Spinal cord (tissue), 10 donors: ENCODE data around the gene PRKAG3. TPM values are rescaled to one million over a fixed set of nuclear protein-coding genes. Genes with fewer than 3 reads are reported as not detected.
"Not testable (repeated sequence)": the region's sequence is repeated elsewhere in the genome, so short reads cannot be mapped to it uniquely, and the experiment has no call there.

Experiments
- DNase-seq, 6 donors: peaks; one replicate each; pipeline versions ENCODE4 v3.0.0 to v3.0.0-alpha.2; 2013 to 2015; ENCODE audit warnings: low spot score in 6 of 6, low read depth in 4 of 6
- H3K27ac ChIP-seq: one replicate; pipeline ENCODE4 v1.5.1; 2013; ENCODE audit warnings: low read depth, low read length, control low read depth
- H3K27me3 ChIP-seq: one replicate; pipeline ENCODE4 v1.6.1; 2013; ENCODE audit warnings: low read length; ENCODE audit not compliant: control insufficient read depth, insufficient read depth
- H3K36me3 ChIP-seq: one replicate; pipeline ENCODE4 v1.6.1; 2013; ENCODE audit warnings: low read length; ENCODE audit not compliant: control insufficient read depth, insufficient read depth
- H3K4me1 ChIP-seq: one replicate; pipeline ENCODE4 v1.6.1; 2013; ENCODE audit warnings: low read length; ENCODE audit not compliant: control insufficient read depth, insufficient read depth
- H3K4me3 ChIP-seq: one replicate; pipeline ENCODE4 v1.5.1; 2013; ENCODE audit warnings: low read depth, low read length, control low read depth
- H3K9me3 ChIP-seq: one replicate; pipeline ENCODE4 v1.6.1; 2013; ENCODE audit warnings: low read length; ENCODE audit not compliant: control insufficient read depth, insufficient read depth
- WGBS: methylation state at CpG from one replicate; pipeline ENCODE4 v1.1.5; 2013; ENCODE audit warnings: missing lambda C conversion rate; ENCODE audit not compliant: insufficient coverage; 5-methylcytosine and 5-hydroxymethylcytosine counted together
- polyA plus RNA-seq, 2 donors: library from polyadenylated mRNA; unstranded; fragments of 120-200 nt; gene quantifications; one replicate each; pipeline ENCODE4 v1.2.1, GENCODE V29; 2013; ENCODE audit not compliant: insufficient read length in 2 of 2
- total RNA-seq, 2 donors: library from RNA; depleted of rRNA in 1 of 2; stranded (reverse); fragments of 120-200 nt in 1 of 2; fragments of >200 nt in 1 of 2; gene quantifications; one replicate each; pipeline versions ENCODE4 v1.2.3 to v1.2.4, GENCODE V29; 2013 to 2014
- donor health status: healthy.

The PRKAG3 gene
- total and polyA plus RNA-seq, 4 donors: 0.06 to 0.23 TPM; not detected in 2

DNA sequence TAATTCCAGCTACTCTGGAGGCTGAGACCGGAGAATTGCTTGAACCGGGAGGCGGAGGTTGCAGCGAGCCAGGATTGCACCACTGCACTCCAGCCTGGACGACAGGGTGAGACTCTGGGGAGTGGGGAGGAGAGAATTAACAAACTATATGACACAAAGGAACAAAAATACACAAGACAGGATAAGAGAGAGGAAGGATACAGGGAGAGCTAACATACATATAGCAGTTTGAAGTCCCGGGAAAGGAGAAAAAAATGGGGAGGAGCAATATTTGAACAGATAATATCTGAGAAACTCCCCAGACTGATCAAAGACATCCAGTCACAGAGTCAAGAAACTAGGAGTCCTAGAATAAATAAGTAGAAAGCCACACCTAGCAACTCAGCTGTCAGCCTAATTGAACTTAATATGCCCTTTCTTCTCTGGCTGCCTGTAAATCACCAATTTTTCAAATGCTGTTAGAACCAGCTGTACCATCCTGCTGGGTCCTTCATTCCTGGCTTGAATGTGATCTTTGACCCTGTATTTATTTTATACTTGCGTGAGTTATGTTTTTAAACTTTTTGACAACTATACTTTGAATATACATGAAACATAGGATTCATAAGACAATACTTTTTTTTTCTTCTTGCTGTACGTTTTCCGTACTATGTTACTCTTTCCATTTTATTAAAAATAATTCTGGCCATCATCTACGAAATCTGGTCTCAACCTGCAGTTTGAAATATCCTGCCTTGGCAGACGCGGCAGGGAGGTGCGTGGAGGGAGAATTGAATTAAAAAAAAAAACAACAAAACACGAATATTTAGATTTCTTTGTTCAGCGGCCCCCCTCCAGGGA, 50.5 kb downstream of the PRKAG3 start:
- peak overlapping the region; percentile 88 for H3K27ac ChIP-seq
- H3K4me3 ChIP-seq: peak overlapping the region; percentile 71
- no peaks in the 10 kb centered on the region for H3K36me3 ChIP-seq
- WGBS: 59% methylated on average over 5 of the region's 15 CpGs
- H3K9me3 ChIP-seq: no peaks in the 10 kb centered on the region
- peaks cover 6% of the 10 kb centered on the region for H3K27me3 ChIP-seq
- H3K4me1 ChIP-seq: peaks cover 13% of the 10 kb centered on the region
- DNase-seq: peak in 1 of 6 donors; percentile 18

DNA sequence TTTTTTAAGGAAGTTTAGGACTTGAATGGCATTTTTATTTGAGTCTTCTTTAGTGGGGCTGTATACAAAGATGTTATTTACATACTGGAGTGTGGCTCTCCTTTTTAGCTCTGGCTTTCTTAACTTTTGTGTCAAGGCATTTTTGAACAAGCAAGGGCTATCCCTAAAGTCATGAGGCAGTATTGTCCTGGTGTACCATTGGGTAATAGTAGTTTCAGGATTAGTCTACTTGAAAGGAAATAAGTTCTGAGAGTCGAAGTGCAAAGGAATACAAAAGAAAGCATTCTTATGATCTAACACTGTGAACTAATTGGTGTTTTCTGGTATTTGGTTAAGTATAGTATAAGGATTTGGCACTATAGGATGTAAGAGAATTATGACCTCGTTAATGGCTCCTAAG, 51.6 kb downstream of the PRKAG3 start:
- Histone ChIP-seq H3K9me3 (no peaks in the 10 kb centered on the region), H3K27me3 (peaks cover 6% of the 10 kb centered on the region), H3K4me3 (no peak overlapping the region), H3K27ac (no peak overlapping the region), H3K36me3 (no peaks in the 10 kb centered on the region), H3K4me1 (peaks cover 13% of the 10 kb centered on the region)
- WGBS: no CpG with 5 or more reads among the region's 2 CpGs
- DNase-seq: no peak

GRCh38 chr2:218777276-218777990, 54.2 kb downstream of the PRKAG3 start:
- H3K9me3 ChIP-seq: no peaks in the 10 kb centered on the region
- no peak overlapping the region for H3K4me3 ChIP-seq
- peaks cover 6% of the 10 kb centered on the region for H3K27me3 ChIP-seq
- no peak for DNase-seq
- H3K27ac ChIP-seq: no peak overlapping the region
- WGBS: 91% methylated on average over 6 of the region's 9 CpGs
- H3K4me1 ChIP-seq: peaks cover 12% of the 10 kb centered on the region
- no peaks in the 10 kb centered on the region for H3K36me3 ChIP-seq

DNA sequence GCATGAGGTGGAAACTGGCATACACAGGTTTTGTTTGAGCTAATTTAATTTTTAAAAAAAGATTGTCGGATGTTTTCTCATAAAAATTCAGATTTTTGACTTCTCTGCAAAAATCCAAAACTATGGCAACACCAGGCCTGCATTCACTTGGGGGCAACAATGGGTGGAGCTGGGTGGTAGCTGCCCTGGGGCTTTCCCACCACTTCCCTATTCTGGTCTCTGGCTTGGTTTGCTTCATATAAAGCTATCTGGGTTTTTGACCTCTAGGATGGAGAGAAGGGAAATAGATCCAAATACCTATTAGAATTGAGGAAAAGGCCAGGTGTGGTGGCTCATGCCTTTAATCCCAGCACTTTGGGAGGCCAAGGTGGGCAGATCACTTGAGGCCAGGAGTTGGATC, 55.1 kb downstream of the PRKAG3 start:
- WGBS: no CpG with 5 or more reads among the region's 1 CpG
- Histone ChIP-seq H3K27me3 (peaks cover 1% of the 10 kb centered on the region), H3K4me3 (no peak overlapping the region), H3K27ac (no peak overlapping the region), H3K9me3 (no peaks in the 10 kb centered on the region), H3K36me3 (no peaks in the 10 kb centered on the region), H3K4me1 (peaks cover 2% of the 10 kb centered on the region)
- no peak for DNase-seq

- no peak for DNase-seq
- Histone ChIP-seq H3K27ac (no peak overlapping the region), H3K27me3 (no peaks in the 10 kb centered on the region)
These were observed 57.7 kb downstream of the PRKAG3 start for GRCh38 chr2:218773881-218774280.

GRCh38 chr2:218772759-218773158, 58.8 kb downstream of the PRKAG3 start:
- not testable (repeated sequence) for H3K4me1 ChIP-seq, H3K9me3 ChIP-seq, H3K4me3 ChIP-seq, H3K27ac ChIP-seq, DNase-seq, H3K36me3 ChIP-seq, H3K27me3 ChIP-seq
- WGBS: 85% methylated on average over 5 of the region's 5 CpGs

More at GRCh38 chr2:218773881-218774280, 57.7 kb downstream of the PRKAG3 start:
- Histone ChIP-seq H3K9me3 (no peaks in the 10 kb centered on the region), H3K36me3 (no peaks in the 10 kb centered on the region), H3K4me3 (no peak overlapping the region), H3K4me1 (no peaks in the 10 kb centered on the region)
- no CpG with 5 or more reads among the region's 2 CpGs for WGBS

Other genes with a start within 250 kb of the PRKAG3 start
- 1 to 10 TPM; 8.3 to 9.0 TPM for gene PLCD4, start 223.9 kb downstream of the PRKAG3 start, total RNA-seq
- 10 to 100 TPM in 1 of 2 donors, 1 to 10 TPM in 1; 7.0 to 12.8 TPM for gene PLCD4, start 223.9 kb downstream of the PRKAG3 start, polyA plus RNA-seq
- 10 to 100 TPM; 10.8 to 13.2 TPM for gene ZNF142, start 172.2 kb downstream of the PRKAG3 start, total RNA-seq
- 10 to 100 TPM; 25.1 to 25.8 TPM for gene ZNF142, start 172.2 kb downstream of the PRKAG3 start, polyA plus RNA-seq
- 10 to 100 TPM; 25.0 to 42.9 TPM for gene BCS1L, start 172.1 kb downstream of the PRKAG3 start, total RNA-seq
- 10 to 100 TPM; 56.8 to 64.2 TPM for gene BCS1L, start 172.1 kb downstream of the PRKAG3 start, polyA plus RNA-seq
- gene RNF25, start 159.8 kb downstream of the PRKAG3 start, total RNA-seq: 10 to 100 TPM; 28.3 to 41.8 TPM
- gene RNF25, start 159.8 kb downstream of the PRKAG3 start, polyA plus RNA-seq: 10 to 100 TPM; 57.6 to 61.5 TPM
- gene STK36, start 159.7 kb downstream of the PRKAG3 start, total RNA-seq: 10 to 100 TPM; 24.9 to 61.3 TPM
- gene STK36, start 159.7 kb downstream of the PRKAG3 start, polyA plus RNA-seq: 10 to 100 TPM; 62.2 to 89.1 TPM
- 10 to 100 TPM; 14.2 to 29.8 TPM for gene TTLL4, start 121.0 kb downstream of the PRKAG3 start, total RNA-seq
- gene TTLL4, start 121.0 kb downstream of the PRKAG3 start, polyA plus RNA-seq: 10 to 100 TPM; 29.0 to 37.4 TPM
- 10 to 100 TPM; 12.1 to 49.0 TPM for gene CYP27A1, start 49.7 kb downstream of the PRKAG3 start, total RNA-seq
- 10 to 100 TPM; 10.3 to 18.5 TPM for gene CYP27A1, start 49.7 kb downstream of the PRKAG3 start, polyA plus RNA-seq
- gene WNT6, start 28.0 kb upstream of the PRKAG3 start, total RNA-seq: 1 to 10 TPM; 1.6 to 6.5 TPM
- 1 to 10 TPM; 1.7 to 9.7 TPM for gene WNT6, start 28.0 kb upstream of the PRKAG3 start, polyA plus RNA-seq
- under 1 TPM in 1 of 2 donors, not detected in 1; 0.17 TPM for gene WNT10A, start 49.0 kb upstream of the PRKAG3 start, total RNA-seq
- under 1 TPM; 0.29 to 0.35 TPM for gene WNT10A, start 49.0 kb upstream of the PRKAG3 start, polyA plus RNA-seq
- 1 to 10 TPM; 2.9 to 7.2 TPM for gene CDK5R2, start 127.9 kb upstream of the PRKAG3 start, total RNA-seq
- 10 to 100 TPM; 62.5 to 66.1 TPM for gene CDK5R2, start 127.9 kb upstream of the PRKAG3 start, polyA plus RNA-seq
- not detected for gene FEV, start 153.4 kb upstream of the PRKAG3 start, total RNA-seq
- gene FEV, start 153.4 kb upstream of the PRKAG3 start, polyA plus RNA-seq: under 1 TPM; 0.11 to 0.14 TPM
- not detected for gene CRYBA2, start 161.6 kb upstream of the PRKAG3 start, total RNA-seq
- gene CRYBA2, start 161.6 kb upstream of the PRKAG3 start, polyA plus RNA-seq: under 1 TPM; 0.63 to 0.76 TPM
- 1 to 10 TPM in 1 of 2 donors, under 1 TPM in 1; 0.79 to 4.8 TPM for gene CFAP65, start 209.7 kb upstream of the PRKAG3 start, total RNA-seq
- 1 to 10 TPM; 5.3 to 9.0 TPM for gene CFAP65, start 209.7 kb upstream of the PRKAG3 start, polyA plus RNA-seq
- gene IHH, start 229.1 kb upstream of the PRKAG3 start, total RNA-seq: under 1 TPM; 0.28 to 0.30 TPM
- gene IHH, start 229.1 kb upstream of the PRKAG3 start, polyA plus RNA-seq: under 1 TPM; 0.39 to 0.59 TPM